DOHH2 (cell line): ENCODE results near the gene NCAM2.

Experiments used
- EZH2phosphoT487 ChIP-seq: fragments of 200-600 bp; sonication (generic); IDR thresholded peaks from 2 replicates; pipeline ENCODE4 v1.6.1; 2017; ENCODE audit warnings: borderline replicate concordance, mild to moderate bottlenecking, antibody characterized with exemption, low read length, moderate library complexity, mixed read lengths
- TF ChIP-seq, protein P1 (sequence below): fragments of 200-600 bp; sonication (generic); IDR thresholded peaks from one replicate; pipeline ENCODE4 v1.5.1; 2014; ENCODE audit warnings: antibody characterized with exemption, mild to moderate bottlenecking, low read depth, low read length; ENCODE audit not compliant: poor library complexity, severe bottlenecking

DNA sequence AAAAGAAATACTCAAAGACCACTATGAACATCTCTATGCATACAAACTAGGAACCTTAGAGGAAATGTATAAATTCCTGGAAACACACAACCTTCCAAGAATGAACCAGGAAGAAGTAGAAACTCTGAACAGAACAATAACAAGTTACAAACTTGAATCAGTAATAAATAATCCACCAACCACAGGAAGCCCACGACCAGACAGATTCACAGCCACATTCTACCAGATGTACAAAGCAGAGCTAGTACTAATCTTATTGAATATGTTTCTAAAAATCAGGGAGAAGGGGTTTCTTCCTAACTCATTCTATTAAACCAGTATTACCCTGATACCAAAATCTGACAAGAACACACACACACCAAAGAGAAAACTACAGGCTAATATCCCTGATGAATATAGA is 263.8 kb downstream of the NCAM2 start:
- TF ChIP-seq, protein P1, sequence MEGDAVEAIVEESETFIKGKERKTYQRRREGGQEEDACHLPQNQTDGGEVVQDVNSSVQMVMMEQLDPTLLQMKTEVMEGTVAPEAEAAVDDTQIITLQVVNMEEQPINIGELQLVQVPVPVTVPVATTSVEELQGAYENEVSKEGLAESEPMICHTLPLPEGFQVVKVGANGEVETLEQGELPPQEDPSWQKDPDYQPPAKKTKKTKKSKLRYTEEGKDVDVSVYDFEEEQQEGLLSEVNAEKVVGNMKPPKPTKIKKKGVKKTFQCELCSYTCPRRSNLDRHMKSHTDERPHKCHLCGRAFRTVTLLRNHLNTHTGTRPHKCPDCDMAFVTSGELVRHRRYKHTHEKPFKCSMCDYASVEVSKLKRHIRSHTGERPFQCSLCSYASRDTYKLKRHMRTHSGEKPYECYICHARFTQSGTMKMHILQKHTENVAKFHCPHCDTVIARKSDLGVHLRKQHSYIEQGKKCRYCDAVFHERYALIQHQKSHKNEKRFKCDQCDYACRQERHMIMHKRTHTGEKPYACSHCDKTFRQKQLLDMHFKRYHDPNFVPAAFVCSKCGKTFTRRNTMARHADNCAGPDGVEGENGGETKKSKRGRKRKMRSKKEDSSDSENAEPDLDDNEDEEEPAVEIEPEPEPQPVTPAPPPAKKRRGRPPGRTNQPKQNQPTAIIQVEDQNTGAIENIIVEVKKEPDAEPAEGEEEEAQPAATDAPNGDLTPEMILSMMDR: no peak
- no peak for TF ChIP-seq EZH2phosphoT487
